Astrocyte (in vitro differentiated cells and primary cell): ENCODE measurements around the gene PABPC1L2B.
"Not testable (repeated sequence)": the region's sequence is repeated elsewhere in the genome, so short reads cannot be mapped to it uniquely, and the experiment has no call there.

Source experiments
- CTCF ChIP-seq: IDR thresholded peaks from 2 replicates; pipeline ENCODE4 v1.5.1; 2011; ENCODE audit warnings: low read depth, mild to moderate bottlenecking, inconsistent platforms, low read length, moderate library complexity; ENCODE audit not compliant: insufficient read depth
- EZH2 ChIP-seq: IDR thresholded peaks from 2 replicates; pipeline ENCODE4 v1.6.1; 2012; ENCODE audit warnings: mild to moderate bottlenecking, low read length, inconsistent platforms; ENCODE audit not compliant: insufficient read depth

- TF ChIP-seq CTCF, EZH2: not testable (repeated sequence)
These were observed 1.3 kb downstream of the PABPC1L2B start for GRCh38 chrX:73004032-73004431.
